ENCODE measurements around the gene ZNF684. TPM values are rescaled to one million over a fixed set of nuclear protein-coding genes. Genes with fewer than 3 reads are reported as not detected.

ZNF684 gene
- total and polyA plus RNA-seq, 2 donors (not counting 1 experiment from before 2014, with no cell fraction given), result 2.9 to 7.4 TPM

DNA sequence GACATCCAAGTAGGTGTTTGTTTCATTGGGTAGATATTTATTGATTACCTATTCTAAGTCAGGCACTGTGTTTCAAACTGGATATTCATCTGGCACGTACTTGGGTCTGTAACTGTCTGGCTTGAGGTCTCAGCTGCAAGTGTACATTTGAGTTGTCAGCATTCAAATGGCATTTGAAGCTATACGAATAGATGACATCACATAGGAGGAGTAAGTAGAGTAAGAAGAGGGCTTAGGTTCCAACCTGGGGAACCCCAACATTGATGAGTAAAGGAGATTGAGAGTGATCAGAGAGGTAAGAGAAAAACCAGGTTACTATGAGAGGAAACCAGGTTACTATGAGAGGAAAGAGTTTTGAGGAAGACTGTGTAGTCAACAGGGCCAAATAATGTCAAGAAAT lies 30.7 kb downstream of the ZNF684 start:
- no peak for DNase-seq
- no peak for ATAC-seq (ENCODE audit: low read depth)
- ChIA-PET CTCF (no interaction called here), POLR2A (no interaction called here)
- Histone ChIP-seq H4K20me1 (ENCODE audit: control insufficient read depth, insufficient read depth, low read length, poor library complexity, severe bottlenecking) (no peaks in the 10 kb centered on the region), H2AFZ (ENCODE audit: insufficient read depth, low read depth, low read length, poor library complexity, severe bottlenecking) (no peak overlapping the region), H3K9me3 (ENCODE audit: control extremely low read depth in 1 of 3, control insufficient read depth in 2 of 3, insufficient read depth in 1 of 3, low read length in 2 of 3) (peaks cover 0 to 12% (median 0%) of the 10 kb centered on the region in 3 donors), H3K4me1 (ENCODE audit: control insufficient read depth in 2 of 2, insufficient read depth in 2 of 2, low read length in 2 of 2) (no peaks in the 10 kb centered on the region), H3K4me3 (ENCODE audit: control extremely low read depth in 1 of 5, extremely low read depth in 1 of 5, insufficient read depth in 1 of 5, low read depth in 2 of 5, low read length in 4 of 5) (no peak overlapping the region), H3K79me2 (ENCODE audit: control insufficient read depth, insufficient read depth, low read length) (no peaks in the 10 kb centered on the region), H3K36me3 (replicated peaks in 1 of 2; ENCODE audit: control extremely low read depth in 1 of 2, control insufficient read depth in 1 of 2, extremely low read depth in 1 of 2, insufficient read depth in 2 of 2, low read length in 1 of 2) (no peaks in the 10 kb centered on the region), H3K27ac (ENCODE audit: low read length in 2 of 2) (no peak overlapping the region), H3K9ac (ENCODE audit: low read length) (no peak overlapping the region), H3K27me3 (replicated peaks in 1 of 4; ENCODE audit: control extremely low read depth in 1 of 4, control insufficient read depth in 3 of 4, insufficient read depth in 4 of 4, low read length in 3 of 4) (no peaks in the 10 kb centered on the region), H3K4me2 (replicated peaks; ENCODE audit: low read depth, low read length, poor library complexity, severe bottlenecking) (no peak overlapping the region)
- H3K4me3 Mint-ChIP-seq, result no peak overlapping the region
- peaks cover 21% of the 10 kb centered on the region for H3K27me3 Mint-ChIP-seq
- intact Hi-C loops (cut with micrococcal nuclease), result no loop called here
- no peaks in the 10 kb centered on the region for H3K4me1 Mint-ChIP-seq
- TF ChIP-seq, protein P1, sequence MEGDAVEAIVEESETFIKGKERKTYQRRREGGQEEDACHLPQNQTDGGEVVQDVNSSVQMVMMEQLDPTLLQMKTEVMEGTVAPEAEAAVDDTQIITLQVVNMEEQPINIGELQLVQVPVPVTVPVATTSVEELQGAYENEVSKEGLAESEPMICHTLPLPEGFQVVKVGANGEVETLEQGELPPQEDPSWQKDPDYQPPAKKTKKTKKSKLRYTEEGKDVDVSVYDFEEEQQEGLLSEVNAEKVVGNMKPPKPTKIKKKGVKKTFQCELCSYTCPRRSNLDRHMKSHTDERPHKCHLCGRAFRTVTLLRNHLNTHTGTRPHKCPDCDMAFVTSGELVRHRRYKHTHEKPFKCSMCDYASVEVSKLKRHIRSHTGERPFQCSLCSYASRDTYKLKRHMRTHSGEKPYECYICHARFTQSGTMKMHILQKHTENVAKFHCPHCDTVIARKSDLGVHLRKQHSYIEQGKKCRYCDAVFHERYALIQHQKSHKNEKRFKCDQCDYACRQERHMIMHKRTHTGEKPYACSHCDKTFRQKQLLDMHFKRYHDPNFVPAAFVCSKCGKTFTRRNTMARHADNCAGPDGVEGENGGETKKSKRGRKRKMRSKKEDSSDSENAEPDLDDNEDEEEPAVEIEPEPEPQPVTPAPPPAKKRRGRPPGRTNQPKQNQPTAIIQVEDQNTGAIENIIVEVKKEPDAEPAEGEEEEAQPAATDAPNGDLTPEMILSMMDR (IDR thresholded peaks at IDR 0.05), result no peak
- no peak for TF ChIP-seq EZH2 (IDR thresholded peaks at IDR 0.05; ENCODE audit: borderline replicate concordance, insufficient read depth, low read depth, low read length, poor library complexity, severe bottlenecking)
- no peaks in the 10 kb centered on the region for H3K9me3 Mint-ChIP-seq (ENCODE audit: insufficient read depth)
- no peak overlapping the region for H3K27ac Mint-ChIP-seq
- 75% methylated on average over 2 of the region's 2 CpGs for WGBS (ENCODE audit: insufficient coverage)

- CTCF ChIA-PET, result no interaction called here
These were observed 31.8 kb downstream of the ZNF684 start for GRCh38 chr1:40563266-40563665.

More at GRCh38 chr1:40563266-40563665, 31.8 kb downstream of the ZNF684 start:
- no peaks in the 10 kb centered on the region for H3K36me3 ChIP-seq (replicated peaks in 1 of 2; ENCODE audit: control extremely low read depth in 1 of 2, control insufficient read depth in 1 of 2, extremely low read depth in 1 of 2, insufficient read depth in 2 of 2, low read length in 1 of 2)
- Mint-ChIP-seq H3K4me1 (no peaks in the 10 kb centered on the region), H3K27me3 (peaks cover 21% of the 10 kb centered on the region), H3K9me3 (ENCODE audit: insufficient read depth) (no peaks in the 10 kb centered on the region), H3K27ac (no peak overlapping the region), H3K4me3 (no peak overlapping the region)
- ATAC-seq (ENCODE audit: low read depth), result no peak
- no peak overlapping the region for H3K9ac ChIP-seq (ENCODE audit: low read length)
- DNase-seq, result no peak
- H4K20me1 ChIP-seq (ENCODE audit: control insufficient read depth, insufficient read depth, low read length, poor library complexity, severe bottlenecking), result no peaks in the 10 kb centered on the region
- intact Hi-C loops (cut with micrococcal nuclease), result loop anchor here (1.0 kb wide), 1 partner anchor 8 kb away; no protein-coding TSS in a partner anchor
- no peaks in the 10 kb centered on the region for H3K4me1 ChIP-seq (ENCODE audit: control insufficient read depth in 2 of 2, insufficient read depth in 2 of 2, low read length in 2 of 2)
- TF ChIP-seq, protein P1 (IDR thresholded peaks at IDR 0.05), result no peak
- TF ChIP-seq EZH2 (IDR thresholded peaks at IDR 0.05; ENCODE audit: borderline replicate concordance, insufficient read depth, low read depth, low read length, poor library complexity, severe bottlenecking), result no peak
- peaks cover 0 to 2% (median 0%) of the 10 kb centered on the region in 4 experiments for H3K27me3 ChIP-seq (replicated peaks in 1 of 4; ENCODE audit: control extremely low read depth in 1 of 4, control insufficient read depth in 3 of 4, insufficient read depth in 4 of 4, low read length in 3 of 4)
- H3K27ac ChIP-seq (ENCODE audit: low read length in 2 of 2), result no peak overlapping the region
- H3K79me2 ChIP-seq (ENCODE audit: control insufficient read depth, insufficient read depth, low read length), result no peaks in the 10 kb centered on the region
- H3K9me3 ChIP-seq (ENCODE audit: control extremely low read depth in 1 of 3, control insufficient read depth in 2 of 3, insufficient read depth in 1 of 3, low read length in 2 of 3), result peaks cover 0 to 9% (median 0%) of the 10 kb centered on the region in 3 donors
- WGBS (ENCODE audit: insufficient coverage), result 95% methylated on average over 3 of the region's 4 CpGs
- no peak overlapping the region for H3K4me3 ChIP-seq (ENCODE audit: control extremely low read depth in 1 of 5, extremely low read depth in 1 of 5, insufficient read depth in 1 of 5, low read depth in 2 of 5, low read length in 4 of 5)
- no peak overlapping the region for H3K4me2 ChIP-seq (replicated peaks; ENCODE audit: low read depth, low read length, poor library complexity, severe bottlenecking)
- no peak overlapping the region for H2AFZ ChIP-seq (ENCODE audit: insufficient read depth, low read depth, low read length, poor library complexity, severe bottlenecking)
- POLR2A ChIA-PET, result no interaction called here
